ENCODE measurements around the gene RNASE7.

DNA sequence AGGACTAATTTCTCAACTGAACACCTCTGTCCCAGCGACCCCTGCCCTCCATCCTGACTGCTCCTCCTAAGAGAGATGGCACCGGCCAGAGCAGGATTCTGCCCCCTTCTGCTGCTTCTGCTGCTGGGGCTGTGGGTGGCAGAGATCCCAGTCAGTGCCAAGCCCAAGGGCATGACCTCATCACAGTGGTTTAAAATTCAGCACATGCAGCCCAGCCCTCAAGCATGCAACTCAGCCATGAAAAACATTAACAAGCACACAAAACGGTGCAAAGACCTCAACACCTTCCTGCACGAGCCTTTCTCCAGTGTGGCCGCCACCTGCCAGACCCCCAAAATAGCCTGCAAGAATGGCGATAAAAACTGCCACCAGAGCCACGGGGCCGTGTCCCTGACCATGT, 756 bp downstream of the RNASE7 start:
- TF ChIP-seq, protein P1, sequence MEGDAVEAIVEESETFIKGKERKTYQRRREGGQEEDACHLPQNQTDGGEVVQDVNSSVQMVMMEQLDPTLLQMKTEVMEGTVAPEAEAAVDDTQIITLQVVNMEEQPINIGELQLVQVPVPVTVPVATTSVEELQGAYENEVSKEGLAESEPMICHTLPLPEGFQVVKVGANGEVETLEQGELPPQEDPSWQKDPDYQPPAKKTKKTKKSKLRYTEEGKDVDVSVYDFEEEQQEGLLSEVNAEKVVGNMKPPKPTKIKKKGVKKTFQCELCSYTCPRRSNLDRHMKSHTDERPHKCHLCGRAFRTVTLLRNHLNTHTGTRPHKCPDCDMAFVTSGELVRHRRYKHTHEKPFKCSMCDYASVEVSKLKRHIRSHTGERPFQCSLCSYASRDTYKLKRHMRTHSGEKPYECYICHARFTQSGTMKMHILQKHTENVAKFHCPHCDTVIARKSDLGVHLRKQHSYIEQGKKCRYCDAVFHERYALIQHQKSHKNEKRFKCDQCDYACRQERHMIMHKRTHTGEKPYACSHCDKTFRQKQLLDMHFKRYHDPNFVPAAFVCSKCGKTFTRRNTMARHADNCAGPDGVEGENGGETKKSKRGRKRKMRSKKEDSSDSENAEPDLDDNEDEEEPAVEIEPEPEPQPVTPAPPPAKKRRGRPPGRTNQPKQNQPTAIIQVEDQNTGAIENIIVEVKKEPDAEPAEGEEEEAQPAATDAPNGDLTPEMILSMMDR (IDR thresholded peaks at IDR 0.05): no peak
- TF ChIP-seq EP300 (IDR thresholded peaks at IDR 0.05; ENCODE audit: borderline replicate concordance in 1 of 2, low read depth in 1 of 2, low read length in 1 of 2) (no peak), SIN3A (IDR thresholded peaks at IDR 0.05; ENCODE audit: borderline replicate concordance, low read depth, low read length) (no peak), SMC3 (IDR thresholded peaks at IDR 0.05; ENCODE audit: low read depth, low read length) (no peak), EZH2phosphoT487 (IDR thresholded peaks at IDR 0.05; ENCODE audit: borderline replicate concordance, low read depth) (no peak), TAF1 (IDR thresholded peaks at IDR 0.05; ENCODE audit: borderline replicate concordance, low read depth, low read length) (no peak), GATA2 (CRISPR knock-in tag; IDR thresholded peaks at IDR 0.05) (no peak)
- TF ChIP-seq, protein P2, sequence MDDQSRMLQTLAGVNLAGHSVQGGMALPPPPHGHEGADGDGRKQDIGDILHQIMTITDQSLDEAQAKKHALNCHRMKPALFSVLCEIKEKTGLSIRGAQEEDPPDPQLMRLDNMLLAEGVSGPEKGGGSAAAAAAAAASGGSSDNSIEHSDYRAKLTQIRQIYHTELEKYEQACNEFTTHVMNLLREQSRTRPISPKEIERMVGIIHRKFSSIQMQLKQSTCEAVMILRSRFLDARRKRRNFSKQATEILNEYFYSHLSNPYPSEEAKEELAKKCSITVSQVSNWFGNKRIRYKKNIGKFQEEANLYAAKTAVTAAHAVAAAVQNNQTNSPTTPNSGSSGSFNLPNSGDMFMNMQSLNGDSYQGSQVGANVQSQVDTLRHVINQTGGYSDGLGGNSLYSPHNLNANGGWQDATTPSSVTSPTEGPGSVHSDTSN (IDR thresholded peaks at IDR 0.05): no peak
- TF ChIP-seq, protein P3, sequence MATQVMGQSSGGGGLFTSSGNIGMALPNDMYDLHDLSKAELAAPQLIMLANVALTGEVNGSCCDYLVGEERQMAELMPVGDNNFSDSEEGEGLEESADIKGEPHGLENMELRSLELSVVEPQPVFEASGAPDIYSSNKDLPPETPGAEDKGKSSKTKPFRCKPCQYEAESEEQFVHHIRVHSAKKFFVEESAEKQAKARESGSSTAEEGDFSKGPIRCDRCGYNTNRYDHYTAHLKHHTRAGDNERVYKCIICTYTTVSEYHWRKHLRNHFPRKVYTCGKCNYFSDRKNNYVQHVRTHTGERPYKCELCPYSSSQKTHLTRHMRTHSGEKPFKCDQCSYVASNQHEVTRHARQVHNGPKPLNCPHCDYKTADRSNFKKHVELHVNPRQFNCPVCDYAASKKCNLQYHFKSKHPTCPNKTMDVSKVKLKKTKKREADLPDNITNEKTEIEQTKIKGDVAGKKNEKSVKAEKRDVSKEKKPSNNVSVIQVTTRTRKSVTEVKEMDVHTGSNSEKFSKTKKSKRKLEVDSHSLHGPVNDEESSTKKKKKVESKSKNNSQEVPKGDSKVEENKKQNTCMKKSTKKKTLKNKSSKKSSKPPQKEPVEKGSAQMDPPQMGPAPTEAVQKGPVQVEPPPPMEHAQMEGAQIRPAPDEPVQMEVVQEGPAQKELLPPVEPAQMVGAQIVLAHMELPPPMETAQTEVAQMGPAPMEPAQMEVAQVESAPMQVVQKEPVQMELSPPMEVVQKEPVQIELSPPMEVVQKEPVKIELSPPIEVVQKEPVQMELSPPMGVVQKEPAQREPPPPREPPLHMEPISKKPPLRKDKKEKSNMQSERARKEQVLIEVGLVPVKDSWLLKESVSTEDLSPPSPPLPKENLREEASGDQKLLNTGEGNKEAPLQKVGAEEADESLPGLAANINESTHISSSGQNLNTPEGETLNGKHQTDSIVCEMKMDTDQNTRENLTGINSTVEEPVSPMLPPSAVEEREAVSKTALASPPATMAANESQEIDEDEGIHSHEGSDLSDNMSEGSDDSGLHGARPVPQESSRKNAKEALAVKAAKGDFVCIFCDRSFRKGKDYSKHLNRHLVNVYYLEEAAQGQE (IDR thresholded peaks at IDR 0.05; ENCODE audit: low read depth, low read length): no peak
